Measurements from ENCODE around the gene DLST. TPM values are rescaled to one million over a fixed set of nuclear protein-coding genes. Genes with fewer than 3 reads are reported as not detected.
A peak's percentile ranks its signal among the peaks of the same experiment; 100 is the strongest.
"Not testable (repeated sequence)": the region's sequence is repeated elsewhere in the genome, so short reads cannot be mapped to it uniquely, and the experiment has no call there.

DLST gene
- total RNA-seq, 1 donor from 2014 or later, result 125 TPM

DNA sequence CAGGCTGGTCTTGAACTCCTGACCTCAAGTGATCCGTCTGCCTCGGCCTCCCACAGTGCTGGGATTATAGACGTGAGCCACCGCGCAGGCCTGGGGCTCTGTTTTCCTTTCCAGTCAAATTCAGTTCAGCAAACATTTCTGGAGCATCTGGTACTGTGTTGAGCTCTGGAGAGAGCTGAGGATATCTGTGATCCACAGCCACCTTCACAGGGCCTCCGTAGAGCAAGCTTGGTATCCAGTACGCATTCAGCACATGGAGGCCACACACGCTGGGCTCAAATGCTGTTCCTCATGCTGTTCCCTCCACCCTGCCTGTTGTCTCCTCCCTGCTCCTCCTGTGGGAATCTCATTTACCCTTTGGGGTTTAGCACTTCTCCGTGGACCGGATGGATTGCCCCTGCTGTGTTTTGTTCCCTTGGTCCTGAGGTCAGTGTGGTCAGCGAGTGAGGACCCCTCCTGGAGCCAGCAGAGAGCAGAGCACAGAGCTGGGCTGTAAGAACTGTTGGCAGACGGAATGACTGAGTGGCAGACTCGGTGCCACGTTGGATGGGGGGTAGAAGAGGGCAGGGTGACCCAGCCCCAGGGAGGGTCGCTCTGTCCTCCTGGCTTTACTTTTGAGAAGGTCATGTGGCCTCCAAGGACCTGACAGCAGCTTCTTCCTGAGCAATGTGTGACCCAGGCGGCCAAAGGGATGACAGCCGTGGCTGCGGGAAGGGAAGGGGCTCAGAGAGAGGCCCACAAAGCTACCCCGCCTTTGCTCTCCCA lies 40.5 kb downstream of the DLST start:
- no peak for DNase-seq (ENCODE audit: low spot score)
- peaks cover 2% of the 10 kb centered on the region for H3K4me1 Mint-ChIP-seq (ENCODE audit: unreplicated experiment)
- no peaks in the 10 kb centered on the region for H3K9me3 Mint-ChIP-seq (ENCODE audit: unreplicated experiment)
- TF ChIP-seq CTCF (IDR thresholded peaks at IDR 0.05; ENCODE audit: unreplicated experiment), result no peak
- H3K27ac Mint-ChIP-seq (ENCODE audit: unreplicated experiment), result peak overlapping the region; percentile 72
- H3K27me3 Mint-ChIP-seq (ENCODE audit: unreplicated experiment), result peaks cover 12% of the 10 kb centered on the region
- peaks cover 4% of the 10 kb centered on the region for H3K36me3 Mint-ChIP-seq (ENCODE audit: low read depth, unreplicated experiment)
- H3K4me3 Mint-ChIP-seq (ENCODE audit: unreplicated experiment), result peak overlapping the region; percentile 69

GRCh38 chr14:74922752-74923401 lies 41.2 kb downstream of the DLST start, which contains the start of gene RPS6KL1:
RPS6KL1 (minus strand) TSS chr14:74923260; CDS start chr14:74921541, 1,719 bp downstream.
- peak within 1 kb of the TSS; percentile 69 for H3K4me3 Mint-ChIP-seq (ENCODE audit: unreplicated experiment)
- no peak for TF ChIP-seq CTCF (IDR thresholded peaks at IDR 0.05; ENCODE audit: unreplicated experiment)
- H3K4me1 Mint-ChIP-seq (ENCODE audit: unreplicated experiment), result peaks cover 2% of the 10 kb centered on the region
- no peaks in the 10 kb centered on the region for H3K9me3 Mint-ChIP-seq (ENCODE audit: unreplicated experiment)
- peak within 1 kb of the TSS; percentile 72 for H3K27ac Mint-ChIP-seq (ENCODE audit: unreplicated experiment)
- DNase-seq (ENCODE audit: low spot score), result peak; percentile 83
- H3K36me3 Mint-ChIP-seq (ENCODE audit: low read depth, unreplicated experiment), result no peaks in the 10 kb centered on the region
- peaks cover 12% of the 10 kb centered on the region for H3K27me3 Mint-ChIP-seq (ENCODE audit: unreplicated experiment)

GRCh38 chr14:74924061-74924460 lies 42.3 kb downstream of the DLST start:
- no peak overlapping the region for H3K4me3 Mint-ChIP-seq (ENCODE audit: unreplicated experiment)
- no peaks in the 10 kb centered on the region for H3K9me3 Mint-ChIP-seq (ENCODE audit: unreplicated experiment)
- H3K27me3 Mint-ChIP-seq (ENCODE audit: unreplicated experiment), result peaks cover 9% of the 10 kb centered on the region
- no peaks in the 10 kb centered on the region for H3K36me3 Mint-ChIP-seq (ENCODE audit: low read depth, unreplicated experiment)
- no peak overlapping the region for H3K27ac Mint-ChIP-seq (ENCODE audit: unreplicated experiment)
- no peak for TF ChIP-seq CTCF (IDR thresholded peaks at IDR 0.05; ENCODE audit: unreplicated experiment)
- H3K4me1 Mint-ChIP-seq (ENCODE audit: unreplicated experiment), result peaks cover 2% of the 10 kb centered on the region
- DNase-seq (ENCODE audit: low spot score), result no peak

- H3K4me1 Mint-ChIP-seq (ENCODE audit: unreplicated experiment), result peaks cover 4% of the 10 kb centered on the region
- H3K9me3 Mint-ChIP-seq (ENCODE audit: unreplicated experiment), result no peaks in the 10 kb centered on the region
- no peak for DNase-seq (ENCODE audit: low spot score)
- H3K36me3 Mint-ChIP-seq (ENCODE audit: low read depth, unreplicated experiment), result no peaks in the 10 kb centered on the region
- no peak for TF ChIP-seq CTCF (IDR thresholded peaks at IDR 0.05; ENCODE audit: unreplicated experiment)
- no peak overlapping the region for H3K4me3 Mint-ChIP-seq (ENCODE audit: unreplicated experiment)
- H3K27ac Mint-ChIP-seq (ENCODE audit: unreplicated experiment), result peak overlapping the region; percentile 37
- peaks cover 6% of the 10 kb centered on the region for H3K27me3 Mint-ChIP-seq (ENCODE audit: unreplicated experiment)
Observed at GRCh38 chr14:74927225-74927624, 45.5 kb downstream of the DLST start.

- H3K36me3 Mint-ChIP-seq (ENCODE audit: low read depth, unreplicated experiment), result no peaks in the 10 kb centered on the region
- H3K27ac Mint-ChIP-seq (ENCODE audit: unreplicated experiment), result no peak overlapping the region
- peaks cover 3% of the 10 kb centered on the region for H3K27me3 Mint-ChIP-seq (ENCODE audit: unreplicated experiment)
- DNase-seq (ENCODE audit: low spot score), result no peak
- no peak for TF ChIP-seq CTCF (IDR thresholded peaks at IDR 0.05; ENCODE audit: unreplicated experiment)
- no peak overlapping the region for H3K4me3 Mint-ChIP-seq (ENCODE audit: unreplicated experiment)
- peaks cover 8% of the 10 kb centered on the region for H3K4me1 Mint-ChIP-seq (ENCODE audit: unreplicated experiment)
- no peaks in the 10 kb centered on the region for H3K9me3 Mint-ChIP-seq (ENCODE audit: unreplicated experiment)
Observed at GRCh38 chr14:74929242-74929641, 47.5 kb downstream of the DLST start.

- not testable (repeated sequence) for H3K9me3 Mint-ChIP-seq (ENCODE audit: unreplicated experiment); H3K27me3 Mint-ChIP-seq (ENCODE audit: unreplicated experiment); H3K4me1 Mint-ChIP-seq (ENCODE audit: unreplicated experiment); H3K36me3 Mint-ChIP-seq (ENCODE audit: low read depth, unreplicated experiment); H3K27ac Mint-ChIP-seq (ENCODE audit: unreplicated experiment); H3K4me3 Mint-ChIP-seq (ENCODE audit: unreplicated experiment); DNase-seq (ENCODE audit: low spot score)
Observed at GRCh38 chr14:74931744-74932143, 50.0 kb downstream of the DLST start.

Measured in endothelial cell (in vitro differentiated cells).